ENCODE data around the gene PARP2.

PARP2 gene

GRCh38 chr14:20345366-20345765, 1.9 kb downstream of the PARP2 start:
- Histone ChIP-seq H3K36me3 (ENCODE audit: insufficient read depth, low read length) (peaks cover 48% of the 10 kb centered on the region), H3K9ac (ENCODE audit: low read length) (no peak overlapping the region), H3K4me1 (ENCODE audit: insufficient read depth, low read length, severe bottlenecking) (peaks cover 14% of the 10 kb centered on the region), H3K27ac (ENCODE audit: low read depth, low read length, poor library complexity, severe bottlenecking) (no peak overlapping the region), H3K9me3 (ENCODE audit: low read length) (no peaks in the 10 kb centered on the region), H3F3A (ENCODE audit: insufficient read depth, low read length) (no peaks in the 10 kb centered on the region), H2AFZ (ENCODE audit: low read length) (no peak overlapping the region), H3K27me3 (ENCODE audit: insufficient read depth, low read length) (no peaks in the 10 kb centered on the region), H3K79me2 (ENCODE audit: insufficient read depth, low read length) (no peaks in the 10 kb centered on the region), H3K4me3 (ENCODE audit: low read depth, low read length, poor library complexity, severe bottlenecking) (no peak overlapping the region), H4K20me1 (ENCODE audit: insufficient read depth, low read length) (no peaks in the 10 kb centered on the region), H3K9me2 (ENCODE audit: low read depth, low read length) (no peaks in the 10 kb centered on the region), H3K4me2 (ENCODE audit: low read length) (no peak overlapping the region)
- no peak for TF ChIP-seq CTCF (IDR thresholded peaks at IDR 0.05; ENCODE audit: low read length)
- no peak for TF ChIP-seq EZH2 (IDR thresholded peaks at IDR 0.05; ENCODE audit: borderline replicate concordance, low read length)

- Histone ChIP-seq H3K9me2 (ENCODE audit: low read depth, low read length) (no peaks in the 10 kb centered on the region), H3K27ac (ENCODE audit: low read depth, low read length, poor library complexity, severe bottlenecking) (no peak overlapping the region), H3K4me1 (ENCODE audit: insufficient read depth, low read length, severe bottlenecking) (peaks cover 14% of the 10 kb centered on the region), H3K4me2 (ENCODE audit: low read length) (no peak overlapping the region), H3F3A (ENCODE audit: insufficient read depth, low read length) (no peaks in the 10 kb centered on the region), H3K27me3 (ENCODE audit: insufficient read depth, low read length) (no peaks in the 10 kb centered on the region), H4K20me1 (ENCODE audit: insufficient read depth, low read length) (no peaks in the 10 kb centered on the region), H3K36me3 (ENCODE audit: insufficient read depth, low read length) (peaks cover 62% of the 10 kb centered on the region), H3K4me3 (ENCODE audit: low read depth, low read length, poor library complexity, severe bottlenecking) (no peak overlapping the region), H3K9me3 (ENCODE audit: low read length) (no peaks in the 10 kb centered on the region), H3K79me2 (ENCODE audit: insufficient read depth, low read length) (no peaks in the 10 kb centered on the region), H2AFZ (ENCODE audit: low read length) (no peak overlapping the region), H3K9ac (ENCODE audit: low read length) (no peak overlapping the region)
- TF ChIP-seq EZH2 (IDR thresholded peaks at IDR 0.05; ENCODE audit: borderline replicate concordance, low read length) (no peak), CTCF (IDR thresholded peaks at IDR 0.05; ENCODE audit: low read length) (no peak)
Measured at GRCh38 chr14:20346713-20347112, 3.3 kb downstream of the PARP2 start.

- Histone ChIP-seq H3K4me2 (ENCODE audit: low read length) (no peak overlapping the region), H3K36me3 (ENCODE audit: insufficient read depth, low read length) (peaks cover 72% of the 10 kb centered on the region), H3K27me3 (ENCODE audit: insufficient read depth, low read length) (no peaks in the 10 kb centered on the region), H3K4me1 (ENCODE audit: insufficient read depth, low read length, severe bottlenecking) (peaks cover 7% of the 10 kb centered on the region), H4K20me1 (ENCODE audit: insufficient read depth, low read length) (no peaks in the 10 kb centered on the region), H3K9ac (ENCODE audit: low read length) (no peak overlapping the region), H3F3A (ENCODE audit: insufficient read depth, low read length) (no peaks in the 10 kb centered on the region), H3K9me3 (ENCODE audit: low read length) (no peaks in the 10 kb centered on the region), H3K27ac (ENCODE audit: low read depth, low read length, poor library complexity, severe bottlenecking) (no peak overlapping the region), H3K79me2 (ENCODE audit: insufficient read depth, low read length) (no peaks in the 10 kb centered on the region), H3K4me3 (ENCODE audit: low read depth, low read length, poor library complexity, severe bottlenecking) (no peak overlapping the region), H2AFZ (ENCODE audit: low read length) (no peak overlapping the region), H3K9me2 (ENCODE audit: low read depth, low read length) (no peaks in the 10 kb centered on the region)
- TF ChIP-seq CTCF (IDR thresholded peaks at IDR 0.05; ENCODE audit: low read length) (no peak), EZH2 (IDR thresholded peaks at IDR 0.05; ENCODE audit: borderline replicate concordance, low read length) (no peak)
Measured at GRCh38 chr14:20347747-20348146, 4.3 kb downstream of the PARP2 start.

Data from OCI-LY1 (cell line).